Measurements from ENCODE around the gene PIK3R4.

PIK3R4 gene

GRCh38 chr3:130644628-130645253, 101.9 kb downstream of the PIK3R4 start:
- no peak overlapping the region for H2AFZ ChIP-seq (ENCODE audit: low read depth, low read length, severe bottlenecking)
- H3K9me2 ChIP-seq (replicated peaks; ENCODE audit: insufficient read depth, low read length) = no peaks in the 10 kb centered on the region
- H3K9ac ChIP-seq (ENCODE audit: low read length) = no peak overlapping the region
- H3K4me3 ChIP-seq (ENCODE audit: insufficient read depth, low read length, poor library complexity, severe bottlenecking) = no peak overlapping the region
- no peak overlapping the region for H3K4me2 ChIP-seq (ENCODE audit: low read depth, low read length, poor library complexity, severe bottlenecking)
- no peaks in the 10 kb centered on the region for H4K20me1 ChIP-seq (ENCODE audit: low read depth, low read length)
- TF ChIP-seq EZH2phosphoT487 (conservative IDR thresholded peaks at IDR 0.05; ENCODE audit: low read length) (no peak), CTCF (IDR thresholded peaks at IDR 0.05; ENCODE audit: insufficient read depth, low read length, poor library complexity, severe bottlenecking) (no peak)
- H3F3A ChIP-seq (ENCODE audit: insufficient read depth) = no peaks in the 10 kb centered on the region
- no peaks in the 10 kb centered on the region for H3K27me3 ChIP-seq (ENCODE audit: low read length)
- no peaks in the 10 kb centered on the region for H3K36me3 ChIP-seq (ENCODE audit: low read length)
- H3K27ac ChIP-seq (ENCODE audit: low read depth, low read length) = no peak overlapping the region
- H3K9me3 ChIP-seq (ENCODE audit: insufficient read depth, low read length) = no peaks in the 10 kb centered on the region
- no peaks in the 10 kb centered on the region for H3K79me2 ChIP-seq (ENCODE audit: insufficient read depth, low read length)

- H3K9ac ChIP-seq (ENCODE audit: low read length) = no peak overlapping the region
- no peak overlapping the region for H3K4me2 ChIP-seq (ENCODE audit: low read depth, low read length, poor library complexity, severe bottlenecking)
- no peaks in the 10 kb centered on the region for H3K9me3 ChIP-seq (ENCODE audit: insufficient read depth, low read length)
- no peaks in the 10 kb centered on the region for H3F3A ChIP-seq (ENCODE audit: insufficient read depth)
- no peaks in the 10 kb centered on the region for H3K79me2 ChIP-seq (ENCODE audit: insufficient read depth, low read length)
- H3K4me3 ChIP-seq (ENCODE audit: insufficient read depth, low read length, poor library complexity, severe bottlenecking) = no peak overlapping the region
- no peaks in the 10 kb centered on the region for H3K27me3 ChIP-seq (ENCODE audit: low read length)
- TF ChIP-seq CTCF (IDR thresholded peaks at IDR 0.05; ENCODE audit: insufficient read depth, low read length, poor library complexity, severe bottlenecking) (no peak), EZH2phosphoT487 (conservative IDR thresholded peaks at IDR 0.05; ENCODE audit: low read length) (no peak)
- no peaks in the 10 kb centered on the region for H3K36me3 ChIP-seq (ENCODE audit: low read length)
- no peaks in the 10 kb centered on the region for H3K9me2 ChIP-seq (replicated peaks; ENCODE audit: insufficient read depth, low read length)
- no peak overlapping the region for H2AFZ ChIP-seq (ENCODE audit: low read depth, low read length, severe bottlenecking)
- no peak overlapping the region for H3K27ac ChIP-seq (ENCODE audit: low read depth, low read length)
- no peaks in the 10 kb centered on the region for H4K20me1 ChIP-seq (ENCODE audit: low read depth, low read length)
Observed at GRCh38 chr3:130640027-130640426, 106.6 kb downstream of the PIK3R4 start.

- H3K9ac ChIP-seq (ENCODE audit: low read length) = no peak overlapping the region
Observed at GRCh38 chr3:130636480-130637234, 110.0 kb downstream of the PIK3R4 start.

More at GRCh38 chr3:130636480-130637234, 110.0 kb downstream of the PIK3R4 start:
- no peaks in the 10 kb centered on the region for H3K79me2 ChIP-seq (ENCODE audit: insufficient read depth, low read length)
- H3K9me2 ChIP-seq (replicated peaks; ENCODE audit: insufficient read depth, low read length) = no peaks in the 10 kb centered on the region
- H3K36me3 ChIP-seq (ENCODE audit: low read length) = no peaks in the 10 kb centered on the region
- H3K27me3 ChIP-seq (ENCODE audit: low read length) = no peaks in the 10 kb centered on the region
- no peaks in the 10 kb centered on the region for H3F3A ChIP-seq (ENCODE audit: insufficient read depth)
- no peak overlapping the region for H3K4me2 ChIP-seq (ENCODE audit: low read depth, low read length, poor library complexity, severe bottlenecking)
- no peak for TF ChIP-seq EZH2phosphoT487 (conservative IDR thresholded peaks at IDR 0.05; ENCODE audit: low read length)
- TF ChIP-seq CTCF (IDR thresholded peaks at IDR 0.05; ENCODE audit: insufficient read depth, low read length, poor library complexity, severe bottlenecking) = no peak
- no peak overlapping the region for H2AFZ ChIP-seq (ENCODE audit: low read depth, low read length, severe bottlenecking)
- H4K20me1 ChIP-seq (ENCODE audit: low read depth, low read length) = no peaks in the 10 kb centered on the region
- no peaks in the 10 kb centered on the region for H3K9me3 ChIP-seq (ENCODE audit: insufficient read depth, low read length)
- no peak overlapping the region for H3K4me3 ChIP-seq (ENCODE audit: insufficient read depth, low read length, poor library complexity, severe bottlenecking)
- no peak overlapping the region for H3K27ac ChIP-seq (ENCODE audit: low read depth, low read length)
